Anterior cingulate cortex (tissue), 58 donors: ENCODE measurements around the gene TPST1.

ENCODE experiments used
- DNase-seq, 58 donors: peaks; one replicate each; lab custom pipeline; 2025; lab: John Stamatoyannopoulos, UW

TPST1 gene

DNA sequence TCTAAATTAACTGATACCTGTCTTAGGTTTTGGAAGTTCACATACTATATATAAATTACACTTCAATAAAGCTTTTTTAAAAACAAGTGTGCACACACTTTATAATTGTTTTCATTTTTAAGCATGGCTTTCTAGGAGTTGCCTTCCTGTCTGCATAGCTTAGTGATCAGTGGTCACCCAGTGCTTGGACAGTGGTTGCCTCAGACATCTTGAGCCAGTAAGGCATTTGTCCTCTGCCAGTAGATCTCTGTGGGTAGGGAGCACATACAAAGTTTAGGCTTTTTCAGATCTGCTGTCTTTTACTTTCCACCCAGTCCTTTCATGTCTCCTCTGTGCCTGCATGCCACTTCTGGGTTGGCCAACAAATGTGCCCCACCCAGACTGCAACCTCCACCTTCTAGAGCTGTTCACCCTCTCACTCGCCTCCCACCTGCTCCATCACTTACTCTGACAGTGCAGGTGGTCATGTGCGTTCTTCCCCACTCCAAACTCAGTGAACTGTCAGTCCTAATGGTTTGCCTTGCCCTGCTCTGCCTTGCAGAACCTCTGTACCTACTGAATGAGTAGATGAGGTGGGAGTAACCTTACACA lies 31.7 kb downstream of the TPST1 start:
- no peak for DNase-seq

DNA sequence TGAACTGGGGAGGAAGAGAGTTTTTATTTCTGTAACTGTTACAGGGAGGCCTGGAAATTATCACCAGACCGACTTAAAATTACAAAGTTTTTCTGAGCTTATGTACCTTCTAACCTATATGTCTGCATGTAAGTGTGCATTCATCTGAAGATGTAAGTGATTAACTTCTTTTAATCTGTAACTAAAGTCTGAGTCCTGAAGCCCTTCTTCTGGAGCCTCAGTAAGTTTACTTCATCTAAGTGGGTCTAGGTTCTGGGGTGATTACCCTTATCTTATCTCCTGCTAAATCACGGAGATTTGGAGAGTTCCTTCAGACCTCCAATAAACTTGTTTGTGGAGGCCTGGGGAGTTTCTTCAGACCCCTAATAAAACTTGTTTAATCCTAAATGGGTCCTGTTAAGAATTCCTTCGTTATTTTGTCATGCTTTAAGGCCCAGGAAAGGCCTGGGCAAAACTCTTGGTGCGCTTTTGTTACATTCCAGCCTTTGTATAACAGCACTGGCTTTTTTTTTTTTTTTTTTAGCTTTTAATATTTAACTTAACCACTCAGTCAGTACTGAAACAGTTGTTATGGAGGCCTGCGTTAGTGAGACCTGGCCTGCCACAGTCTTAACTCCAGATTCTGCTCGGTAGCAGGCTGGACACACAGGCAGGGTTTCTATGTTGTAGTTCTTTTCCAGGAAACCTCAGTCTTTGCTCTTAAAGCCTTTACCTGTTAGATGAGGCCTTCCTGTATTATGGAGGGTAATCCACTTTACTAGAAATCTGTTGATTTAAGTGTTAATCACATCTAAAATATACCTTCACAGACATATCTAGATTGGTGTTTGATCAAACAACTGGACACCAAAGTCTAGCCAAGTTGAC lies 33.0 kb downstream of the TPST1 start:
- no peak for DNase-seq

DNA sequence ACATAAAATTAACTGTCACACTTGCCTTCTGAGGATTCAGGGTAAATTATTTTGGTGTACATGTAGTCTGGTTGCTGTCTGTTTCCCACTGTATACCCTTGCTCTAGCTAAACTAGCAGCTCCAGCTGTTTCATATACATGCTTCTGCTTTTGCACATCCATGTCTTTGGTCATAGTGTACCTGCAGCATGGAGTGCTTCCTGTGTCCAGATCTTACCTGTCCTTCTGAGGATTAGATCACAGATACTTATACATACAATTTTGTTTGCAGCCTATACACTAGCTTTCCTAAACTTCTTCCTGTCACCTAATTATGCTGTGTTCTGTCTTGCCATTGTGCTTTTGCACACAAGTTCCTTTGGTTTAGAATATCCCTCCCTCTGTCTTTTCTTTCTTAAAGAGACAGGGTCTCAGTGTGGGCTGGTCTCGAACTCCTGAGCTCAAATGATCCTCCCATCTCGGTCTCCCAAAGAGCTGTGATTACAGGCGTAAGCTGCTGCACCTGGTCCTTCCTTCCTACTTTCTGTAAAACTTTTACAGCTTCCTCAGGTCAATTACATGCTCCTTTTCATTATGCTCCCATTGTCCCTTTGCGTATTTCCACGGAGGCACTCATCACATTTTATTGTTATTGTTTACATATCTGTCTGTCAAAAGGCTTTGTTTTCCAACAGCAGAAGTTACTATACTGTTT lies 33.8 kb downstream of the TPST1 start:
- DNase-seq: no peak

DNA sequence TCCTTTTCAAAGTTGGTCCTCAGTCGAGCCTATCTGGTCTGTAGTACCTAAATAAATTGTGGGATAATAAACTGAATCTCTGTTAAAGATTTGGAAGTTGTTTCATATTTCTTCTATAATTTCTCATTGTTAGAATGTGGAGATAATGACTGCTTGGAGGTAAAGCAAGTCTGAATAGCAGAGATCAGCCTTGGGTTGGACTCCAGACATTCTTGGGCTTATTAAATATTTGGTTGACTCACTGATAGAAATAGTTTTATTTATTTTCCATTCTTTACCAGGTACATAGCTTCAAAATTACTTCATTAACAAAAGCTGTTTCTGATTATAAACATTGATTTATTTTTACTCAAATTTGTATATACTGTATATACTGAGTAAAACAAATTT lies 34.3 kb downstream of the TPST1 start:
- no peak for DNase-seq

DNA sequence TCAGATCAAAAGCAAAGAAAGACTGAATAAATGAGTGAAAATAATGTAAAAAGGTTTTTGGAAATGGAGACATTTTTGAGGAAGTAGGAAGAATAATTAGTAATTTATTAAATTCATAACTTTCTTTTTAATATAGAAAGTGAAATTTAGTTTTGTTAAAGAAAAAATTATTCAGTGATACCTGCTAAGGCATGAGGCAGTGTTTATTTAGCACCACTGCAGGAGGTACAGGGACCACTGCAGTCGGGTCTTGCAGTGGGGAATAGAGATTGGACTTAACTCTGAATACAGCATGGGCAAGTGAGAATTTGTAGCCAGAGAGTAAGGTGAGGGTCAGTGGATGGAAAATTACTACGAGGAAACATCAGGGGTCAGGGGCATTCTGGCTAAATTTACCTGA lies 39.9 kb downstream of the TPST1 start:
- no peak for DNase-seq

DNA sequence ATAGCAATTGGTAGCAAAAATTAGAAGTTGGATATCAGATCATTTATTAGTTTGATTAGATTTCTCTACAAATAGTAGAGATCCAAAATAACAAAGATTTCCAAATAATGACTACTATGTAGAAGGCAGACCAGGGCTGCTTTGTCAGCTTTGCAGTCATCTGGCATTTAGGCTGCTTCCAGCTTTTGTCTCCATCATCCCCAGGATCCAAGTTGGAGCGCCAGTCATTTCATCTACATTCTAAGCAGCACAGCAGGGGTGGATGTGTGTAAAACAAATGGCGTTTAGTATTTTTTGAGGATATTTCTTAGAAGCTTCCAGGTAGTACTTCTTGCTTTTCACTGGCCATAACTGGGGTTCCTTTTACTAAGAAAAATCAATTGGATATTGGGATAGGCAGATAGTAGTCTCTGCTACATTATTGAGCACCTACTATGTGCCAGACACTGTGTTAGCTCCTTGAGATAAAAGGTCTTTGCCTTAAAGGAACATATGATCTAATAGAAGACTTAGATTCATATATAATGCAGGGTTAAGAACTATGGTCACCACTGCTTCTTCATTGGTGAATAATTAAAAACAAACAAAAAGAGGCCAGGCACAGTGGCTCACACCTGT lies 41.5 kb downstream of the TPST1 start:
- peak in 2 of 58 donors; percentile 0 to 6 for DNase-seq

DNA sequence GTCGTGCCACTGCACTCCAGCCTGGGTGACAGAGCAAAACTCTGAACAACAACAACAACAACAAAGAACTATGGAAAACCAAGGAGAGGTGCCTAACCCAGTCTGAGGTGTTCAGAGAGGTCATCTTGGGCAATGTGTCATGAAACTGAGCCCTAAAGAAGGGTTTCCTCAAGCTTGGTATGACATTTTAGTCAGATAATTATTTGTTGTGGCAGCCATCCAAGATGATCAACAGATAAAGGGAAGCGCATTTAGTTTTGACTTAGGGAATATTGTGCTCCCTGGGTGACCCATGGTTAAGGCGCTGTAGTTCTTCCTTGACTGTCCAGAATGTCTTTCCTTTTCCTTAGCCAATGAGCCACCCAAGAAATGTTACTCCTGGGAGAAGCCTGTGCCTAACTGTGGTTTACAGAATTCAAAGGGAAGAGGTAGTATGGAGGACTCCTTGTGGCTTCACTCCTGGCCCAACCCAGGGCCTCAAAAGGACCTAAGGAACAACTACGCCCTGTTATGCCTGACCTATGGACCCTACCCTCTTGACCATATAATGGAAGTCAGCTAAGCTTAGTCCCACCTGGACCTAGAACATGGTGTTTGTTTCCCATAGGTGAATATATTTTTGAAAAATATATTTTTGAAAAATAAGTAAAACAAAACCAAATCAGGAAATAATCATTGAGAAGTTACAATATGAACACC lies 42.4 kb downstream of the TPST1 start:
- no peak for DNase-seq

DNA sequence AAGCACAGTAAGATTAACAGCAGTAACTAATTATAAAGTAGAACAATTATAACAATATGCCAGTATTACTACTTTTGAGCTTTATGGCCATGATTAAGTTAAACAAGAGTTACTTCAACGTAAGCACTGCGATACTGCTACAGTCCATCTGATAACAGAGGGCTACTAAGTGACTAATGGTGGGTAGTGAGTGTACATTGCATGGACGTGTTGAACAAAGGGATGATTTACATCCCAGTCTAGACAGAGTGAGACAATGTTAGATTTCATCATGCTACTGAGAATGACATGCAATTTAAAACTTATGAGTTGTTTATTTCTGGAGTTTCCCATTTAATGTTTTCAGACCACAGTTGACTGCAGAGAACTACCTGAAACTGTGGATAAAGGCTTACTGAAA lies 45.6 kb downstream of the TPST1 start:
- no peak for DNase-seq

DNA sequence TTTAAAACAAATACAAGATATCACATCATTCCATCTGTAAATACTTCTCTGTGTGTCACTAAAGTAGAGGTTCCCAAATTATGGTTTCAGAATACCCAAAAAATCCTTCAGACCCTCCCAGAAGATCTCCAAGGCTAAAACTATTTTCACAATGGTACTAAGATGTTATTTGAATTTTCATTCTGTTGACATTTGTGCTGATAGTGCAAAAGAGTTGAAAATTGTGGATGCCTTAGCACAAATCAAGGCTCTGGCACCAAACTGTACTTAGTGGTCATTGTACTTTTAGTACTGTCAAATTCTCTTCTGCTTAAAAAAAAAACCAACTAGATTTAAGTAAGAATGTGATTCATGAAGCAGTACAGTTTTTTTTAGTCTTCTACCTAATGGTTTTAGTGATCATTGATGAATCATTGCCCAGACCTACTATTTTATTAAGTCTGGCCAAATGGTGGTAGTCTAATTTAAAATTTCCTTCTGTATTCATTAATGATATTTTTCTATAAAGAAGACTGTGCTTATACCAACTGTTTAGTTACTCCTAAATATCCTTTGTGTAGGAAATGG lies 50.5 kb downstream of the TPST1 start:
- no peak for DNase-seq

DNA sequence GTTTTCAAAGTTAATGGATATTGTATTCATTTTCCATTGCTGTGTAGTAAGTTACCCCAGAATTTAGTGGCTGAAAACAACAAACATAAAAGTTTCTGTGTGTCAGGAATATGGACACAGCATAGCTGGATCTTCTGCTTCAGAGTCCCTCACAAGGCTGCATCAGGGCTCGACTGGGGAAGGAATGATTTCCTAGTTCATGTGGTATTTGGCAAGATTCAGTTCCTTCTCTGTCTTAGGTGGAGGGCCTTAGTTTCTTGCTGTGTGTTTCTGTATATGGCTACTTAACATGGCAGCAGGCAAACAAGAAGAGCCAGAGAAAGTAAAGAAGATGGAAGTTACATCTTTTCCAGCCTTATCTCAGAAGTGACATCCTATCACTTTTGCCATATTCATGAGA lies 51.1 kb downstream of the TPST1 start:
- no peak for DNase-seq

DNA sequence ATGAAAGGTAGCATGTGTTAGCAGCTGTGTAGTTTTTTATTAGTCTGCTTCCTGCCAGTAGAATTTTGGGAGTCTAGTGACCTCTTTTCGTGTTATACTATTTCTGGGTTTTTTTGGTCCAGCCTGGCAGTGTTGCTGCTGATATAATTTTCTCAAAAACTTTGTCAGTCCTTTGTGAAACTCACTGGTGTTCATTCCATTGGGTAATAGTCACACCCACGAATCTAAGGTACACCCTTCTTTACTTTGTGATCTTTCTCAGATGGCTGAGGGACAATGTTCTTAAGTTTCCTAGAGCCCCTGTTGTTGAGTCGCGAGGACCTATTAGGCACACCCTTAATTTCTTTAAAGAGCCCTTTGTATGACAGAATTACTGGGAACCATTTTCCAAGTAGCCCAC lies 52.3 kb downstream of the TPST1 start:
- DNase-seq: no peak

DNA sequence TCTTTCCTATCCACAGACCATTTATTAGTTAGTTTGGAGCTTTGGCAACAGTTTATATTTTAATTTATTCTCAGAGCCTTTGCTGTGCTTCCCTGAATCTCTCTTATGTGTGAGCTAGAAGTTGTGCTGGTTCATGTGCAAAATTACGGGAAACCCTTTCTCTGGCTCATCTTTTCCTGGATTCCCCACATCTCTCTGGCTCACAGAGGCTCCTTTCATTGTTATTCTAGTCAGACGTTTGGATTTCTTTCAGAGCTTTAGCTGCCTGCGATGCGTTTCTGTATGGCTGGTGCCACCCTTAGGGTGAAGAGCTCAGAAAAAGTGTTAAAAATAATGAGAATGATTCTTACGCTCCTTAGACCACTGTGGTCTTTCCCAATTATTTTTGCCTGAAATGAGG lies 53.3 kb downstream of the TPST1 start:
- DNase-seq: peak in 9 of 58 donors; percentile 7 to 55 (median 25)

DNA sequence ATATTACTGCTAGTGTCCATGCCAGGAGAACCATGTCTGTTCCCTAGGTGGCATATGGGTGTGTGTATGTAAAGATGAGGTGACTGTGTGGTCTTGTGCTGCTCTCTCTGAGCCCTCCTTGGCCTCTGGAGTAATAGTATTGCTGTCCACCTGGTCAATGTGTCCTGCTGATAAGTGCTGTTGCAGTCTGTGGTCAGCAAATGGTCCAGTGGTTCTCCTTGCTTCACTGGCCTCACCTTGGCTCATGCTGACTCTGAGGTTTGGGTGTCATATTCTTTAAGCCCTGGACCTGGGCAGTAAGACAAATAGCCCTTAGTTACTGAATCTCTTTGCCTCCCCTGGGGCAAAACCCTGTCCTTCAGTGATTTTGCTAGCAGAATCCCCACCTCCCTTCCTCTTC lies 56.8 kb downstream of the TPST1 start:
- DNase-seq: no peak

DNA sequence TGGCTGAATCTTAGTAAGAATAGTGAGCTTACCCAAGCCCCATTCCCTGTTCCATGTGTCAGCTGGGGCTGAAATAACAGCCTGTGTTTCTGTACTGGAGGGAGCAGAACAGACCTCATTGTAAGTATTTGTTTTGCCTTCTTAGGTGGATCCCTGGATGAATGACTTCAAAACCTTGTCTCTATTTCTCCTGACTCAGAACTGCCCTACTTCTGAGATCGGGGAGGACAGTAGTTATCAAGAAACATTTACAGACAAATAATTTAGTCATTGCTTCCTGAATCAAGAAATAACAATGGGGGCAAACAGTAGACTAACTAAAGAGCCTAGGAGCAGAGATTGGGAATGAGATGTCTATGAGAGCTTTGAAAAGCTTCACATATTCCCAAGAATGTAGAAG lies 58.8 kb downstream of the TPST1 start:
- no peak for DNase-seq

DNA sequence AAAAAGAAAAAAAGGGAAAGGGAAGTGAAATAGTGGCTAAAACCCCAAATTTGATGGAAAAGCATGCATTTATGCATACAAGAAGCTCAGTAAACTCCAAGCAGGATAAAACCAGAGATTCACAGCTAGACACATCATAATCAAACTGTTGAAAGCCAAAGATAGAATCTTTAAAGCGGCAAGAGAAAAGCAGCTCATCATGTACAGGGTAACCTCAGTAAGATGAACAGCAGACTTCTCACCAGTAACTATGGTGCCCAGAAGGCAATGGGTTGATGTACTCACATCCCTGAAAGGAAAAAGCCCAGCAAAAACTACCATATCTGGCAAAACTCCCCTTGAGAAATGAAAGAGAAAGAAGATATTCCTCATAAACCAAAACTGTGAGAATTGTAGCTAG lies 60.4 kb downstream of the TPST1 start:
- no peak for DNase-seq

DNA sequence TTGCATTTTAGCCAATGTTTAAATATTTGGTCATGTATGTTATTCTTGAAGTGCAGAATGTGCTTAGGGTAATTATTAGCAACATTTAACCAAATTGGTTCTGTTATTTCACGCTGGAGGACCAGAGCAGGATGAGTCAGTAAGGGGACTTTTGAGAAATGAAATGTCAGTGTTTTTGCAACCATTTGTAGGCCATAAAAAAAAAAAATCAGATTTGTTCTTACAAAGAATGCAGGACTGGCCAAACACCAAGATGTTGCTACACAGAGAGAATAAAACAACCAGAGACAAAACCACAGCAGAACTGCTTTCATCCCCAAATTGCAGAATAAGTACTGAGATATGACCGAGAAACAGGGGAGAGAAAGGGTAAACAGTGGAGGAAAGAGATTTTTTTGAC lies 62.1 kb downstream of the TPST1 start:
- no peak for DNase-seq

DNA sequence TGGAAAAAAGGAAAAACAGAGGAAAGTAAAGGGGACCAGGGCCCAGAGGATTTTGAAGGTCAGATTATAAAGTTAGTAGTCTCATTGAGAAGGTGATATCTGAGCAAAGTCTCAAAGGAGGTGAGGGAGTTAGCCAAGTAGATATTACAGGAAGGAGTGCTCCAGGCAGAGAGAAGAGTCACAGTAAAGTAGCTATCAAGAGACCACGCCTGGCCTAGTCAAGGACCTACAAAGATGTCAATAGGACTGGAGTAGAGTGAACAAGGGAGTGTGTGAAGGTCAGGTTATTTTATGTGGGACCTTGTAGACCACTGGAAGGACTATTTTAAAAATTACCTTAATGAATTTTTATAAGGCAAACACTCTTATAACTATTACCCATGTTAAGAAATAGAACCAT lies 64.8 kb downstream of the TPST1 start:
- DNase-seq: no peak

DNA sequence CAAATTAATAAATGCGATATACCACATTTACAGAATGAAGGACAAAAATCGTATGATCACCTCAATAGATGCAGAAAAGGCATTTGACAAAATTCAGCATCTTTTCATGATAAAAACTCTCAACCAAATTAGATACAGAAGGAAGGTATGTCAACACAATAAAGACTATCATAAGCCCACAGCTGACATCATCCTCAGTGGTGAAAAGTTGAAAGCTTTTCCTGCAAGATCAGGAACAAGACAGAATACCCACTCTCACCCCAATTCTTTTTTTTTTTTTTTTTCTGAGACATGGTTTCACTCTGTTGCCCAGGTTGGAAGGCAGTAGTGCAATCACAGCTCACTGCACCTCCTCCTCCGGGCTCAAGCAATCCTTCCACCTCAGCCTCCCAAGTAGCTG lies 67.2 kb downstream of the TPST1 start:
- no peak for DNase-seq

DNA sequence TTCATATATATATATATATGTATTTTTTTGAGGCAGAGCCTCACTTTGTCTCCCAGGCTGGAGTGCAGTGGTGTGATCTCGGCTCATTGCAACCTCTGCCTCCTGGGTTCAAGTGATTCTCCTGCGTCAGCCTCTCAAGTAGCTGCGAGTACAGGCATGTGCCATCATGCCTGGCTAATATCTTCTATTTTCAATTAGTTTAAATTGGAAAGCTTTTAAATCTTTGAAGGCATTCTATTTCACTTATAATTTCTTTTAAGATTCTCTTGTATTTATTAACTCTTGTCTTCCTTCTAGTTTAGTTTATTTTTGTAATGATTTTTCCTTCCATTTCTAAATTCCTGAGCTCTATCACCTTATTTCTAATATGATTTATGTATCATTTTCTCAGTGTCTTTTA lies 71.2 kb downstream of the TPST1 start:
- DNase-seq: no peak

DNA sequence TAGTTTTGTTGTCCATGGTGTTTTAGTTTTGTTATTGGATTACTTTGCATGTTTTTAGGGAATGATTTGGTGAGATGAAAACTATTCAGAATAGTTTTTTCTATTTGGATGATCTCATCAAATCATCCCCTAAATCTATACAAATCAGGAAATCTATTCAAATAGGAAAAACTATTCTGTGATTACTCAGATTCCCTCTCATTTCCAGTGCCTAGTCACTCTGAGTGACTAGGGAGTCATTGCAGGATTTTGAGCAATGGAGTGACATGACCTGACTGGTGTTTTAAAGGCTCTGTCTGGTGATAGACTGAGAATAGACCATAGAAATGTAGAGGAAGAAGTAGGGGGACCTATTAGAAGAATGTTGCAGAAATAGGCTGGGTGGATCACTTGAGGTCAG lies 72.4 kb downstream of the TPST1 start:
- DNase-seq: no peak
